ENCODE results near the gene RPRD1A.
A peak's percentile ranks its signal among the peaks of the same experiment; 100 is the strongest.
"Not testable (repeated sequence)": the region's sequence is repeated elsewhere in the genome, so short reads cannot be mapped to it uniquely, and the experiment has no call there.

The RPRD1A gene

GRCh38 chr18:36067055-36067957, at the start of gene RPRD1A:
TSS of gene RPRD1A (minus strand) at chr18:36067559. CDS start at chr18:36067404, 155 bp downstream.
- peak; percentile 99 for DNase-seq

- DNase-seq = not testable (repeated sequence)
These were observed 49.4 kb upstream of the RPRD1A start for GRCh38 chr18:36116771-36117170.

GRCh38 chr18:36114738-36115137, 47.4 kb upstream of the RPRD1A start:
- no peak for DNase-seq

GRCh38 chr18:36114251-36114650, 46.9 kb upstream of the RPRD1A start:
- no peak for DNase-seq

GRCh38 chr18:36112302-36112701, 44.9 kb upstream of the RPRD1A start:
- DNase-seq = no peak

- DNase-seq = no peak
These were observed 42.4 kb upstream of the RPRD1A start for GRCh38 chr18:36109737-36110136.

GRCh38 chr18:36108601-36109000, 41.2 kb upstream of the RPRD1A start:
- no peak for DNase-seq

GRCh38 chr18:36108196-36108595, 40.8 kb upstream of the RPRD1A start:
- DNase-seq = no peak

- no peak for DNase-seq
These were observed 40.1 kb upstream of the RPRD1A start for GRCh38 chr18:36107477-36107876.

GRCh38 chr18:36104749-36105148, 37.4 kb upstream of the RPRD1A start:
- no peak for DNase-seq

GRCh38 chr18:36101943-36102342, 34.6 kb upstream of the RPRD1A start:
- no peak for DNase-seq

GRCh38 chr18:36099311-36099710, 32.0 kb upstream of the RPRD1A start:
- DNase-seq = no peak

- DNase-seq = no peak
These were observed 29.6 kb upstream of the RPRD1A start for GRCh38 chr18:36096955-36097354.

- DNase-seq = no peak
These were observed 28.7 kb upstream of the RPRD1A start for GRCh38 chr18:36095936-36096519.

- DNase-seq = no peak
These were observed 27.1 kb upstream of the RPRD1A start for GRCh38 chr18:36094431-36094830.

GRCh38 chr18:36092116-36092515, 24.8 kb upstream of the RPRD1A start:
- not testable (repeated sequence) for DNase-seq

GRCh38 chr18:36089001-36089400, 21.6 kb upstream of the RPRD1A start:
- no peak for DNase-seq

- no peak for DNase-seq
These were observed 20.9 kb upstream of the RPRD1A start for GRCh38 chr18:36088256-36088655.

- DNase-seq = no peak
These were observed 18.8 kb upstream of the RPRD1A start for GRCh38 chr18:36086186-36086585.

GRCh38 chr18:36085195-36085594, 17.8 kb upstream of the RPRD1A start:
- DNase-seq = no peak

GRCh38 chr18:36083729-36084128, 16.4 kb upstream of the RPRD1A start:
- no peak for DNase-seq

- not testable (repeated sequence) for DNase-seq
These were observed 13.8 kb upstream of the RPRD1A start for GRCh38 chr18:36081118-36081517.

GRCh38 chr18:36078751-36079529, 11.6 kb upstream of the RPRD1A start:
- DNase-seq = no peak

- DNase-seq = not testable (repeated sequence)
These were observed 10.4 kb upstream of the RPRD1A start for GRCh38 chr18:36077764-36078163.

Data from activated CD8-positive, alpha-beta memory T cell treated with anti-CD3 and anti-CD28 coated beads for 24 hours (primary cell).